Bronchial epithelial cell (primary cell): ENCODE data around the gene HBEGF. TPM values are rescaled to one million over a fixed set of nuclear protein-coding genes. Genes with fewer than 3 reads are reported as not detected.

Experiments used
- DNase-seq: peaks from one replicate; pipeline ENCODE4 v3.0.0-alpha.2; 2010; ENCODE audit warnings: low read depth
- FAIRE-seq: peaks from 2 replicates; lab custom pipeline; 2011; peaks lifted over from hg19 to GRCh38; lab: Jason Lieb, UNC
- H3K27me3 ChIP-seq: 2 replicates; pipeline ENCODE4 v1.5.1; 2011; ENCODE audit warnings: low read length; ENCODE audit not compliant: control insufficient read depth, insufficient read depth
- H3K36me3 ChIP-seq: 2 replicates; pipeline ENCODE4 v1.5.1; 2011; ENCODE audit warnings: low read length; ENCODE audit not compliant: control insufficient read depth, insufficient read depth
- H3K4me3 ChIP-seq: 2 replicates; pipeline ENCODE4 v1.5.1; 2011; ENCODE audit warnings: mild to moderate bottlenecking, low read depth, low read length, control low read depth
- CTCF ChIP-seq: IDR thresholded peaks from 2 replicates; pipeline ENCODE4 v1.5.1; 2011; ENCODE audit warnings: mild to moderate bottlenecking, moderate library complexity, low read length, control low read depth, inconsistent platforms; ENCODE audit not compliant: insufficient read depth, severe bottlenecking
- total RNA-seq: library from RNA; depleted of rRNA; stranded (reverse); fragments of >200 nt; gene quantifications from 2 replicates; pipeline ENCODE4 v1.2.1, GENCODE V29; 2014

The HBEGF gene
- total RNA-seq, 1 donor from 2014 or later: 76.6 TPM

GRCh38 chr5:140363631-140364471 lies 17.4 kb upstream of the HBEGF start:
- FAIRE-seq (peak; percentile 32), DNase-seq (no peak)
- no peaks in the 10 kb centered on the region for H3K36me3 ChIP-seq
- TF ChIP-seq CTCF: no peak
- H3K27me3 ChIP-seq: no peaks in the 10 kb centered on the region
- peak overlapping the region; percentile 36 for H3K4me3 ChIP-seq

GRCh38 chr5:140362875-140363630 lies 16.6 kb upstream of the HBEGF start:
- no peaks in the 10 kb centered on the region for H3K27me3 ChIP-seq
- DNase-seq (no peak), FAIRE-seq (peak; percentile 68)
- H3K4me3 ChIP-seq: peak overlapping the region; percentile 36
- no peaks in the 10 kb centered on the region for H3K36me3 ChIP-seq
- peak; percentile 99 for TF ChIP-seq CTCF

- H3K4me3 ChIP-seq: no peak overlapping the region
- H3K27me3 ChIP-seq: no peaks in the 10 kb centered on the region
- TF ChIP-seq CTCF: no peak
- FAIRE-seq (peak; percentile 68), DNase-seq (no peak)
- no peaks in the 10 kb centered on the region for H3K36me3 ChIP-seq
These were observed 15.9 kb upstream of the HBEGF start for GRCh38 chr5:140362311-140362710.

GRCh38 chr5:140361901-140362300 lies 15.5 kb upstream of the HBEGF start:
- FAIRE-seq: no peak
- Histone ChIP-seq H3K4me3 (no peak overlapping the region), H3K27me3 (no peaks in the 10 kb centered on the region), H3K36me3 (no peaks in the 10 kb centered on the region)
- TF ChIP-seq CTCF: no peak
- DNase-seq: no peak

- no peak overlapping the region for H3K4me3 ChIP-seq
- no peaks in the 10 kb centered on the region for H3K36me3 ChIP-seq
- no peak for FAIRE-seq
- no peak for TF ChIP-seq CTCF
- DNase-seq: no peak
- H3K27me3 ChIP-seq: no peaks in the 10 kb centered on the region
These were observed 14.5 kb upstream of the HBEGF start for GRCh38 chr5:140360681-140361479.
